ENCODE measurements around the gene PATZ1. TPM values are rescaled to one million over a fixed set of nuclear protein-coding genes. Genes with fewer than 3 reads are reported as not detected.

PATZ1 gene
- total and polyA plus RNA-seq, 4 donors: 3.3 to 17.6 (median 12.8) TPM

GRCh38 chr22:31282748-31283468 lies 63.2 kb downstream of the PATZ1 start:
- intact Hi-C loops (cut with DNase I): no loop called here
- Histone ChIP-seq H3K9me3 (ENCODE audit: control insufficient read depth, low read length) (no peaks in the 10 kb centered on the region), H3K27me3 (ENCODE audit: control insufficient read depth in 1 of 2, insufficient read depth in 2 of 2, low read length in 1 of 2) (no peaks in the 10 kb centered on the region), H3K27ac (ENCODE audit: low read depth in 1 of 2, low read length in 2 of 2) (no peak overlapping the region), H3K4me1 (ENCODE audit: control insufficient read depth in 1 of 2, insufficient read depth in 2 of 2, low read length in 2 of 2) (no peaks in the 10 kb centered on the region), H3K36me3 (ENCODE audit: control insufficient read depth in 1 of 2, insufficient read depth in 2 of 2, low read length in 1 of 2) (peaks cover 3 to 14% of the 10 kb centered on the region in 2 donors), H3K4me3 (ENCODE audit: low read length in 2 of 2) (no peak overlapping the region)
- WGBS, 2 donors: 72 to 79% methylated on average over 8 of the region's 8 CpGs
- no peak for ATAC-seq (ENCODE audit: low FRiP score)
- DNase-seq: no peak

GRCh38 chr22:31281733-31282132 lies 64.4 kb downstream of the PATZ1 start:
- no peaks in the 10 kb centered on the region for H3K9me3 ChIP-seq (ENCODE audit: control insufficient read depth, low read length)
- no peak for ATAC-seq (ENCODE audit: low FRiP score)
- WGBS, 2 donors: 32 to 45% methylated on average over 4 of the region's 4 CpGs
- H3K27ac ChIP-seq (ENCODE audit: low read depth in 1 of 2, low read length in 2 of 2): no peak overlapping the region
- H3K4me3 ChIP-seq (ENCODE audit: low read length in 2 of 2): no peak overlapping the region
- DNase-seq: no peak
- H3K36me3 ChIP-seq (ENCODE audit: control insufficient read depth in 1 of 2, insufficient read depth in 2 of 2, low read length in 1 of 2): peaks cover 3 to 14% of the 10 kb centered on the region in 2 donors
- no peaks in the 10 kb centered on the region for H3K4me1 ChIP-seq (ENCODE audit: control insufficient read depth in 1 of 2, insufficient read depth in 2 of 2, low read length in 2 of 2)
- no peaks in the 10 kb centered on the region for H3K27me3 ChIP-seq (ENCODE audit: control insufficient read depth in 1 of 2, insufficient read depth in 2 of 2, low read length in 1 of 2)
- intact Hi-C loops (cut with DNase I): no loop called here

- no peaks in the 10 kb centered on the region for H3K9me3 ChIP-seq (ENCODE audit: control insufficient read depth, low read length)
- H3K36me3 ChIP-seq (ENCODE audit: control insufficient read depth in 1 of 2, insufficient read depth in 2 of 2, low read length in 1 of 2): peaks cover 3 to 17% of the 10 kb centered on the region in 2 donors
- DNase-seq (no peak), ATAC-seq (ENCODE audit: low FRiP score) (no peak)
- intact Hi-C loops (cut with DNase I): loop anchor here in 1 of 2 donors (2.0 kb wide), 1 partner anchor 55 kb away; no protein-coding TSS in a partner anchor
- no peaks in the 10 kb centered on the region for H3K27me3 ChIP-seq (ENCODE audit: control insufficient read depth in 1 of 2, insufficient read depth in 2 of 2, low read length in 1 of 2)
- H3K4me3 ChIP-seq (ENCODE audit: low read length in 2 of 2): no peak overlapping the region
- H3K4me1 ChIP-seq (ENCODE audit: control insufficient read depth in 1 of 2, insufficient read depth in 2 of 2, low read length in 2 of 2): no peaks in the 10 kb centered on the region
- H3K27ac ChIP-seq (ENCODE audit: low read depth in 1 of 2, low read length in 2 of 2): no peak overlapping the region
Measured at GRCh38 chr22:31279821-31280505, 66.2 kb downstream of the PATZ1 start.

- Histone ChIP-seq H3K36me3 (ENCODE audit: control insufficient read depth in 1 of 2, insufficient read depth in 2 of 2, low read length in 1 of 2) (peaks cover 3 to 18% of the 10 kb centered on the region in 2 donors), H3K4me1 (ENCODE audit: control insufficient read depth in 1 of 2, insufficient read depth in 2 of 2, low read length in 2 of 2) (no peaks in the 10 kb centered on the region), H3K27me3 (ENCODE audit: control insufficient read depth in 1 of 2, insufficient read depth in 2 of 2, low read length in 1 of 2) (no peaks in the 10 kb centered on the region), H3K27ac (ENCODE audit: low read depth in 1 of 2, low read length in 2 of 2) (no peak overlapping the region), H3K9me3 (ENCODE audit: control insufficient read depth, low read length) (no peaks in the 10 kb centered on the region), H3K4me3 (ENCODE audit: low read length in 2 of 2) (no peak overlapping the region)
- ATAC-seq (ENCODE audit: low FRiP score): no peak
- intact Hi-C loops (cut with DNase I): loop anchor here in 1 of 2 donors (2.0 kb wide), 1 partner anchor 56 kb away; no protein-coding TSS in a partner anchor
- DNase-seq: no peak
Measured at GRCh38 chr22:31279327-31279669, 66.8 kb downstream of the PATZ1 start.

GRCh38 chr22:31278626-31279326 lies 67.4 kb downstream of the PATZ1 start:
- WGBS, 2 donors: 75 to 79% methylated on average over 6 of the region's 6 CpGs
- H3K27me3 ChIP-seq (ENCODE audit: control insufficient read depth in 1 of 2, insufficient read depth in 2 of 2, low read length in 1 of 2): no peaks in the 10 kb centered on the region
- no peaks in the 10 kb centered on the region for H3K4me1 ChIP-seq (ENCODE audit: control insufficient read depth in 1 of 2, insufficient read depth in 2 of 2, low read length in 2 of 2)
- H3K36me3 ChIP-seq (ENCODE audit: control insufficient read depth in 1 of 2, insufficient read depth in 2 of 2, low read length in 1 of 2): peaks cover 3 to 18% of the 10 kb centered on the region in 2 donors
- ATAC-seq (ENCODE audit: low FRiP score) (no peak), DNase-seq (no peak)
- intact Hi-C loops (cut with DNase I): loop anchor here in 1 of 2 donors (2.0 kb wide), 1 partner anchor 56 kb away; no protein-coding TSS in a partner anchor
- no peak overlapping the region for H3K27ac ChIP-seq (ENCODE audit: low read depth in 1 of 2, low read length in 2 of 2)
- no peaks in the 10 kb centered on the region for H3K9me3 ChIP-seq (ENCODE audit: control insufficient read depth, low read length)
- H3K4me3 ChIP-seq (ENCODE audit: low read length in 2 of 2): no peak overlapping the region

- intact Hi-C loops (cut with DNase I): loop anchor here in 1 of 2 donors (2.0 kb wide), 1 partner anchor 57 kb away; no protein-coding TSS in a partner anchor
- H3K27ac ChIP-seq (ENCODE audit: low read depth in 1 of 2, low read length in 2 of 2): no peak overlapping the region
- ATAC-seq (ENCODE audit: low FRiP score) (no peak), DNase-seq (no peak)
- no peak overlapping the region for H3K4me3 ChIP-seq (ENCODE audit: low read length in 2 of 2)
- H3K4me1 ChIP-seq (ENCODE audit: control insufficient read depth in 1 of 2, insufficient read depth in 2 of 2, low read length in 2 of 2): no peaks in the 10 kb centered on the region
- no peaks in the 10 kb centered on the region for H3K27me3 ChIP-seq (ENCODE audit: control insufficient read depth in 1 of 2, insufficient read depth in 2 of 2, low read length in 1 of 2)
- peaks cover 3 to 18% of the 10 kb centered on the region in 2 donors for H3K36me3 ChIP-seq (ENCODE audit: control insufficient read depth in 1 of 2, insufficient read depth in 2 of 2, low read length in 1 of 2)
- WGBS, 2 donors: 76 to 79% methylated on average over 9 of the region's 9 CpGs
- H3K9me3 ChIP-seq (ENCODE audit: control insufficient read depth, low read length): no peaks in the 10 kb centered on the region
Measured at GRCh38 chr22:31278151-31278621, 68.0 kb downstream of the PATZ1 start.

- 82 to 85% methylated on average over 5 of the region's 5 CpGs for WGBS, 2 donors
- Histone ChIP-seq H3K27ac (ENCODE audit: low read depth in 1 of 2, low read length in 2 of 2) (no peak overlapping the region), H3K4me3 (ENCODE audit: low read length in 2 of 2) (no peak overlapping the region), H3K9me3 (ENCODE audit: control insufficient read depth, low read length) (no peaks in the 10 kb centered on the region), H3K36me3 (ENCODE audit: control insufficient read depth in 1 of 2, insufficient read depth in 2 of 2, low read length in 1 of 2) (peaks cover 2 to 16% of the 10 kb centered on the region in 2 donors), H3K4me1 (ENCODE audit: control insufficient read depth in 1 of 2, insufficient read depth in 2 of 2, low read length in 2 of 2) (no peaks in the 10 kb centered on the region), H3K27me3 (ENCODE audit: control insufficient read depth in 1 of 2, insufficient read depth in 2 of 2, low read length in 1 of 2) (no peaks in the 10 kb centered on the region)
- intact Hi-C loops (cut with DNase I): loop anchor here in 1 of 2 donors (2.0 kb wide), 1 partner anchor 57 kb away; no protein-coding TSS in a partner anchor
- ATAC-seq (ENCODE audit: low FRiP score) (no peak), DNase-seq (no peak)
Measured at GRCh38 chr22:31277741-31278140, 68.4 kb downstream of the PATZ1 start.

GRCh38 chr22:31276426-31277167 lies 69.5 kb downstream of the PATZ1 start:
- WGBS, 2 donors: 92 to 93% methylated on average over 50 to 69 of the region's 69 CpGs
- ATAC-seq (ENCODE audit: low FRiP score): no peak
- H3K27me3 ChIP-seq (ENCODE audit: control insufficient read depth in 1 of 2, insufficient read depth in 2 of 2, low read length in 1 of 2): no peaks in the 10 kb centered on the region
- no peaks in the 10 kb centered on the region for H3K9me3 ChIP-seq (ENCODE audit: control insufficient read depth, low read length)
- no peak overlapping the region for H3K27ac ChIP-seq (ENCODE audit: low read depth in 1 of 2, low read length in 2 of 2)
- H3K4me1 ChIP-seq (ENCODE audit: control insufficient read depth in 1 of 2, insufficient read depth in 2 of 2, low read length in 2 of 2): no peaks in the 10 kb centered on the region
- H3K4me3 ChIP-seq (ENCODE audit: low read length in 2 of 2): no peak overlapping the region
- intact Hi-C loops (cut with DNase I): no loop called here
- H3K36me3 ChIP-seq (ENCODE audit: control insufficient read depth in 1 of 2, insufficient read depth in 2 of 2, low read length in 1 of 2): peaks cover 0 to 6% of the 10 kb centered on the region in 2 donors
- DNase-seq: no peak

Measured in aorta (tissue), 5 donors.